Lower leg skin (tissue), 3 donors: ENCODE results near the gene EYS.

Source experiments
- POLR2A ChIP-seq, 2 donors: fragments of 450-650 bp; IDR thresholded peaks; one replicate each; pipeline ENCODE4 v1.6.1; 2016 to 2017; ENCODE audit warnings: antibody characterized with exemption in 2 of 2, mild to moderate bottlenecking in 1 of 2, moderate library complexity in 1 of 2
- TF ChIP-seq, protein P1 (sequence below), 3 donors: fragments of 450-650 bp; IDR thresholded peaks; one replicate each; pipeline ENCODE4 v1.5.1; 2016; ENCODE audit warnings: antibody characterized with exemption in 3 of 3, mild to moderate bottlenecking in 3 of 3, moderate library complexity in 2 of 3

DNA sequence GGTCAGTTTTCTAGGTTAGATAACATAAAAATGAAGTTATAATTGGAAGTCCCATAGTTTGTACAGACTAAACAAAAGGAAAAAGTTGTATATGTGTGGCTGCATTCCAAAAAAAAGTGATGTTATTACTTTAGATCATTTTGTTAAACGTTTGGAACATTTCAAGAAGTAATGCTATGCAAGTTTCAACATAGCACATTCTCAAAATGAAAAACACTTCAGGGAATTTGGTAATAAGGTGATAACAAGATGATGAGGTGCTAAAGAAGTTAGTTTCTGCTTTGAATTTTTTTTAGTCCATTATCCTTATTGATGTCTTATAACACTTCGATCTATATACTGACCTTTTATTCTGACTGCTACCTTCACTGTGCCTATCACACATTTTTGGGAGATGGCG is 1820.7 kb downstream of the EYS start:
- TF ChIP-seq, protein P1, sequence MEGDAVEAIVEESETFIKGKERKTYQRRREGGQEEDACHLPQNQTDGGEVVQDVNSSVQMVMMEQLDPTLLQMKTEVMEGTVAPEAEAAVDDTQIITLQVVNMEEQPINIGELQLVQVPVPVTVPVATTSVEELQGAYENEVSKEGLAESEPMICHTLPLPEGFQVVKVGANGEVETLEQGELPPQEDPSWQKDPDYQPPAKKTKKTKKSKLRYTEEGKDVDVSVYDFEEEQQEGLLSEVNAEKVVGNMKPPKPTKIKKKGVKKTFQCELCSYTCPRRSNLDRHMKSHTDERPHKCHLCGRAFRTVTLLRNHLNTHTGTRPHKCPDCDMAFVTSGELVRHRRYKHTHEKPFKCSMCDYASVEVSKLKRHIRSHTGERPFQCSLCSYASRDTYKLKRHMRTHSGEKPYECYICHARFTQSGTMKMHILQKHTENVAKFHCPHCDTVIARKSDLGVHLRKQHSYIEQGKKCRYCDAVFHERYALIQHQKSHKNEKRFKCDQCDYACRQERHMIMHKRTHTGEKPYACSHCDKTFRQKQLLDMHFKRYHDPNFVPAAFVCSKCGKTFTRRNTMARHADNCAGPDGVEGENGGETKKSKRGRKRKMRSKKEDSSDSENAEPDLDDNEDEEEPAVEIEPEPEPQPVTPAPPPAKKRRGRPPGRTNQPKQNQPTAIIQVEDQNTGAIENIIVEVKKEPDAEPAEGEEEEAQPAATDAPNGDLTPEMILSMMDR (IDR thresholded peaks at IDR 0.05), result no peak
- TF ChIP-seq POLR2A (IDR thresholded peaks at IDR 0.05), result no peak
